SK-N-SH (cell line): ENCODE data around the gene QRFPR. TPM values are rescaled to one million over a fixed set of nuclear protein-coding genes. Genes with fewer than 3 reads are reported as not detected.

Experiments
- CTCF ChIA-PET: fragments of 300-600, 350-600 bp; formaldehyde crosslinking; extraction: SDS; loops from one replicate; lab custom pipeline; 2021; lab: Yijun Ruan, JAX
- POLR2A ChIA-PET: fragments of 350-600 bp; sonication (Branson Sonifier 250); formaldehyde crosslinking; extraction: SDS; loops from one replicate; lab custom pipeline; 2020; ENCODE audit warnings: antibody characterized with exemption, inconsistent platforms; lab: Yijun Ruan, JAX
- DNase-seq: peaks from one replicate; pipeline ENCODE4 v3.0.0; 2012
- H2AFZ ChIP-seq: fragments of 200-600 bp; sonication (generic); 2 replicates; pipeline ENCODE4 v1.8.1; 2016; ENCODE audit warnings: antibody characterized with exemption, mild to moderate bottlenecking, low read depth
- H3F3A ChIP-seq: fragments of 200-600 bp; sonication (generic); replicated peaks from 2 replicates; pipeline ENCODE3; 2016; ENCODE audit warnings: antibody characterized with exemption, mild to moderate bottlenecking; ENCODE audit not compliant: insufficient read depth
- H3K27ac ChIP-seq, 2 experiments: fragments of 200-500 bp in 1 of 2; fragments of 200-600 bp in 1 of 2; sonication (Bioruptor generic) in 1 of 2; sonication (generic), shearing (Covaris generic) in 1 of 2; 2 replicates each; pipeline versions ENCODE4 v1.5.1 to v1.6.1; 2014 to 2016; ENCODE audit warnings: low read depth in 2 of 2, inconsistent platforms in 1 of 2, low read length in 1 of 2, mild to moderate bottlenecking in 1 of 2, mixed read lengths in 1 of 2
- H3K27me3 ChIP-seq: fragments of 200-600 bp; sonication (generic), shearing (Covaris generic); 2 replicates; pipeline ENCODE4 v1.6.1; 2016; ENCODE audit warnings: mixed run types; ENCODE audit not compliant: insufficient read depth
- H3K36me3 ChIP-seq, 2 experiments: fragments of 200-500 bp in 1 of 2; fragments of 200-600 bp in 1 of 2; sonication (Bioruptor generic) in 1 of 2; sonication (generic) in 1 of 2; replicated peaks in 1 of 2; 2 replicates each; pipeline versions ENCODE3 to v1.5.1; 2014 to 2016; ENCODE audit warnings: low read length in 1 of 2, mild to moderate bottlenecking in 1 of 2; ENCODE audit not compliant: insufficient read depth in 2 of 2, control insufficient read depth in 1 of 2
- H3K4me1 ChIP-seq, 2 experiments: fragments of 200-500 bp in 1 of 2; fragments of 200-600 bp in 1 of 2; sonication (Bioruptor generic) in 1 of 2; sonication (generic), shearing (Covaris generic) in 1 of 2; 2 replicates each; pipeline versions ENCODE4 v1.5.1 to v1.6.1; 2014 to 2016; ENCODE audit warnings: low read depth in 1 of 2, low read length in 1 of 2, mixed run types in 1 of 2; ENCODE audit not compliant: insufficient read depth in 2 of 2, control insufficient read depth in 1 of 2
- H3K4me2 ChIP-seq: fragments of 200-600 bp; sonication (generic), shearing (Covaris generic); 2 replicates; pipeline ENCODE4 v1.6.1; 2017; ENCODE audit warnings: mixed run types
- H3K4me3 ChIP-seq, 2 experiments: fragments of 200-500 bp in 1 of 2; fragments of 200-600 bp in 1 of 2; sonication (Bioruptor generic) in 1 of 2; sonication (generic), shearing (Covaris generic) in 1 of 2; 2 replicates each; pipeline versions ENCODE4 v1.5.1 to v1.8.1; 2014 to 2016; ENCODE audit warnings: low read depth in 2 of 2, inconsistent platforms in 1 of 2, low read length in 1 of 2, mild to moderate bottlenecking in 1 of 2, mixed read lengths in 1 of 2, moderate library complexity in 1 of 2
- H3K79me2 ChIP-seq: fragments of 200-600 bp; sonication (generic); 2 replicates; pipeline ENCODE4 v1.8.1; 2017; ENCODE audit warnings: mild to moderate bottlenecking; ENCODE audit not compliant: insufficient read depth
- H3K9ac ChIP-seq: fragments of 200-600 bp; sonication (generic); 2 replicates; pipeline ENCODE4 v1.6.1; 2017; ENCODE audit warnings: mixed run types
- H3K9me2 ChIP-seq: fragments of 200-600 bp; sonication (generic); 2 replicates; pipeline ENCODE4 v1.6.1; 2017; ENCODE audit warnings: mixed run types
- H3K9me3 ChIP-seq: fragments of 200-600 bp; sonication (generic); 2 replicates; pipeline ENCODE4 v1.6.1; 2017; ENCODE audit warnings: mixed run types, mild to moderate bottlenecking, moderate library complexity
- H4K20me1 ChIP-seq: fragments of 200-600 bp; sonication (generic); 2 replicates; pipeline ENCODE4 v1.6.1; 2017; ENCODE audit warnings: mild to moderate bottlenecking, mixed run types; ENCODE audit not compliant: insufficient read depth
- CHD2 ChIP-seq: fragments of 150-350 bp; IDR thresholded peaks from 2 replicates; pipeline ENCODE4 v1.6.1; 2018; ENCODE audit warnings: low read length; ENCODE audit not compliant: partially characterized antibody
- ELF1 ChIP-seq: IDR thresholded peaks from 2 replicates; pipeline ENCODE4 v1.4.0; 2012
- EP300 ChIP-seq, 2 experiments: IDR thresholded peaks; 2 replicates each; pipeline versions ENCODE4 v1.4.0 to v1.6.1; 2012; ENCODE audit warnings: borderline replicate concordance in 1 of 2, low read depth in 1 of 2, low read length in 1 of 2
- EZH2phosphoT487 ChIP-seq: fragments of 200-600 bp; sonication (generic); IDR thresholded peaks from 2 replicates; pipeline ENCODE4 v1.6.1; 2017; ENCODE audit warnings: low read depth, mixed run types, mild to moderate bottlenecking, antibody characterized with exemption, moderate library complexity, borderline replicate concordance
- FOSL2 ChIP-seq: IDR thresholded peaks from 2 replicates; pipeline ENCODE4 v1.4.0; 2012; ENCODE audit warnings: low read depth, mild to moderate bottlenecking, moderate library complexity, borderline replicate concordance
- FOXJ3 ChIP-seq: sonication (generic); formaldehyde crosslinking; IDR thresholded peaks from 2 replicates; pipeline ENCODE4 v1.5.1; 2020; ENCODE audit warnings: mild to moderate bottlenecking, missing genetic modification reagents
- FOXM1 ChIP-seq: IDR thresholded peaks from 2 replicates; pipeline ENCODE4 v1.4.0; 2012; ENCODE audit warnings: low read depth, mild to moderate bottlenecking
- IRF3 ChIP-seq: fragments of 150-350 bp; IDR thresholded peaks from 2 replicates; pipeline ENCODE4 v1.6.1; 2016; ENCODE audit warnings: mild to moderate bottlenecking, low read depth, low read length
- MEF2A ChIP-seq: IDR thresholded peaks from 2 replicates; pipeline ENCODE4 v1.4.0; 2012; ENCODE audit warnings: low read depth, borderline replicate concordance
- MXI1 ChIP-seq: IDR thresholded peaks from 2 replicates; pipeline ENCODE4 v1.6.1; 2012; ENCODE audit warnings: mild to moderate bottlenecking, low read depth, low read length, improper control_type of control experiment
- NFIC ChIP-seq: IDR thresholded peaks from 2 replicates; pipeline ENCODE4 v1.4.0; 2012; ENCODE audit warnings: borderline replicate concordance
- POLR2AphosphoS5 ChIP-seq: IDR thresholded peaks from 2 replicates; pipeline ENCODE4 v1.6.1; 2012; ENCODE audit warnings: low read depth, low read length
- RCOR1 ChIP-seq: fragments of 150-350 bp; IDR thresholded peaks from 2 replicates; pipeline ENCODE4 v1.6.1; 2017; ENCODE audit warnings: antibody characterized with exemption, low read length
- REST ChIP-seq: IDR thresholded peaks from 2 replicates; pipeline ENCODE4 v1.6.1; 2012; ENCODE audit warnings: mild to moderate bottlenecking, low read depth, low read length, moderate library complexity
- RFX5 ChIP-seq: IDR thresholded peaks from 2 replicates; pipeline ENCODE4 v1.6.1; 2012; ENCODE audit warnings: mild to moderate bottlenecking, improper control_type of control experiment, low read length
- RXRA ChIP-seq: IDR thresholded peaks from 2 replicates; pipeline ENCODE4 v1.4.0; 2012; ENCODE audit warnings: low read depth, mild to moderate bottlenecking, borderline replicate concordance
- TAF1 ChIP-seq: IDR thresholded peaks from 2 replicates; pipeline ENCODE4 v1.6.1; 2012; ENCODE audit warnings: low read depth, mild to moderate bottlenecking, low read length, moderate library complexity, borderline replicate concordance
- YY1 ChIP-seq: IDR thresholded peaks from 2 replicates; pipeline ENCODE4 v1.4.0; 2012; ENCODE audit warnings: low read depth, mild to moderate bottlenecking
- ZBTB33 ChIP-seq: IDR thresholded peaks from 2 replicates; pipeline ENCODE4 v1.4.0; 2012; ENCODE audit warnings: low read depth, borderline replicate concordance
- WGBS: methylation state at CpG from one replicate; pipeline ENCODE4 v1.1.6; 2017; ENCODE audit warnings: low lambda C conversion rate; 5-methylcytosine and 5-hydroxymethylcytosine counted together
- polyA plus RNA-seq, 3 experiments: library from polyadenylated mRNA; depleted of rRNA; stranded (reverse); fragments of >200 nt; gene quantifications; 2 replicates each; pipeline ENCODE4 v1.2.3, GENCODE V29; 2012
- TF ChIP-seq, protein P1 (sequence below): IDR thresholded peaks from 2 replicates; pipeline ENCODE4; 2012

The QRFPR gene
- polyA plus RNA-seq, 1 of the 3 experiments (the other 2 are of a cell fraction): not detected

GRCh38 chr4:121336706-121337105 is 44.1 kb downstream of the QRFPR start:
- Histone ChIP-seq H3K27ac (no peak overlapping the region), H3K9me3 (no peaks in the 10 kb centered on the region), H3K9ac (no peak overlapping the region), H2AFZ (no peak overlapping the region), H3K9me2 (no peaks in the 10 kb centered on the region), H3K27me3 (no peaks in the 10 kb centered on the region), H3K36me3 (no peaks in the 10 kb centered on the region), H3K79me2 (no peaks in the 10 kb centered on the region), H3K4me2 (no peak overlapping the region; the same call in 1 of the 2 replicates), H3F3A (no peaks in the 10 kb centered on the region), H3K4me1 (no peaks in the 10 kb centered on the region; a peak in 1 of 4 replicates), H4K20me1 (no peaks in the 10 kb centered on the region), H3K4me3 (no peak overlapping the region; a peak in 1 of 4 replicates)
- TF ChIP-seq CHD2 (no peak), YY1 (no peak), RXRA (no peak), FOXJ3 (no peak), EP300 (IDR thresholded peaks at IDR 0.05; ENCODE audit: borderline replicate concordance in 1 of 2, low read depth in 1 of 2, low read length in 1 of 2) (no peak), EZH2phosphoT487 (no peak), ELF1 (no peak), RFX5 (no peak), TAF1 (no peak), FOSL2 (no peak), POLR2AphosphoS5 (no peak), NFIC (no peak), RCOR1 (no peak), REST (no peak), IRF3 (no peak), FOXM1 (no peak), MEF2A (no peak), MXI1 (no peak), ZBTB33 (no peak)
- TF ChIP-seq, protein P1, sequence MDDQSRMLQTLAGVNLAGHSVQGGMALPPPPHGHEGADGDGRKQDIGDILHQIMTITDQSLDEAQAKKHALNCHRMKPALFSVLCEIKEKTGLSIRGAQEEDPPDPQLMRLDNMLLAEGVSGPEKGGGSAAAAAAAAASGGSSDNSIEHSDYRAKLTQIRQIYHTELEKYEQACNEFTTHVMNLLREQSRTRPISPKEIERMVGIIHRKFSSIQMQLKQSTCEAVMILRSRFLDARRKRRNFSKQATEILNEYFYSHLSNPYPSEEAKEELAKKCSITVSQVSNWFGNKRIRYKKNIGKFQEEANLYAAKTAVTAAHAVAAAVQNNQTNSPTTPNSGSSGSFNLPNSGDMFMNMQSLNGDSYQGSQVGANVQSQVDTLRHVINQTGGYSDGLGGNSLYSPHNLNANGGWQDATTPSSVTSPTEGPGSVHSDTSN: no peak
- ChIA-PET CTCF (interaction anchor here (1.2 kb wide), 1 partner anchor 34 kb away, joined by 3 read pairs; no protein-coding TSS in a partner anchor), POLR2A (no interaction called here)
- DNase-seq: no peak
- WGBS: 6% methylated on average over 2 of the region's 2 CpGs
